Stimulated activated CD4-positive, alpha-beta T cell treated with anti-CD3 and anti-CD28 coated beads, Interleukin-2, amount 100 ng/mL, for 4 hours (primary cell): Measurements from ENCODE around the gene NRG3.
"Not testable (repeated sequence)": the region's sequence is repeated elsewhere in the genome, so short reads cannot be mapped to it uniquely, and the experiment has no call there.

Experiments used
- DNase-seq: peaks from one replicate; pipeline ENCODE4 v3.0.0-alpha.2; 2020; ENCODE audit warnings: low read depth

The NRG3 gene

GRCh38 chr10:82581940-82582339 lies 706.9 kb downstream of the NRG3 start:
- no peak for DNase-seq

- DNase-seq: no peak
These were observed 716.4 kb downstream of the NRG3 start for GRCh38 chr10:82591421-82591820.

GRCh38 chr10:82597840-82598239 lies 722.8 kb downstream of the NRG3 start:
- no peak for DNase-seq

GRCh38 chr10:82609845-82610244 lies 734.9 kb downstream of the NRG3 start:
- no peak for DNase-seq

GRCh38 chr10:82618007-82618406 lies 743.0 kb downstream of the NRG3 start:
- DNase-seq: no peak

GRCh38 chr10:82621680-82622079 lies 746.7 kb downstream of the NRG3 start:
- no peak for DNase-seq

- no peak for DNase-seq
These were observed 747.5 kb downstream of the NRG3 start for GRCh38 chr10:82622479-82622878.

GRCh38 chr10:82625512-82626189 lies 750.7 kb downstream of the NRG3 start:
- DNase-seq: no peak

- DNase-seq: no peak
These were observed 753.4 kb downstream of the NRG3 start for GRCh38 chr10:82628373-82628772.

GRCh38 chr10:82643076-82643475 lies 768.1 kb downstream of the NRG3 start:
- DNase-seq: no peak

GRCh38 chr10:82643601-82644000 lies 768.6 kb downstream of the NRG3 start:
- no peak for DNase-seq

- DNase-seq: no peak
These were observed 770.2 kb downstream of the NRG3 start for GRCh38 chr10:82645221-82645620.

- no peak for DNase-seq
These were observed 778.5 kb downstream of the NRG3 start for GRCh38 chr10:82653244-82654155.

GRCh38 chr10:82660205-82660604 lies 785.2 kb downstream of the NRG3 start:
- no peak for DNase-seq

- DNase-seq: no peak
These were observed 786.0 kb downstream of the NRG3 start for GRCh38 chr10:82660986-82661385.

- DNase-seq: no peak
These were observed 786.7 kb downstream of the NRG3 start for GRCh38 chr10:82661701-82662100.

- no peak for DNase-seq
These were observed 793.4 kb downstream of the NRG3 start for GRCh38 chr10:82668221-82668895.

- no peak for DNase-seq
These were observed 799.0 kb downstream of the NRG3 start for GRCh38 chr10:82674036-82674435.

GRCh38 chr10:82677932-82678331 lies 802.9 kb downstream of the NRG3 start:
- not testable (repeated sequence) for DNase-seq

GRCh38 chr10:82678451-82678850 lies 803.5 kb downstream of the NRG3 start:
- not testable (repeated sequence) for DNase-seq

- no peak for DNase-seq
These were observed 805.6 kb downstream of the NRG3 start for GRCh38 chr10:82680608-82681007.

- DNase-seq: no peak
These were observed 809.0 kb downstream of the NRG3 start for GRCh38 chr10:82683945-82684344.

- DNase-seq: no peak
These were observed 810.1 kb downstream of the NRG3 start for GRCh38 chr10:82685087-82685486.
